Tibial nerve (tissue), 4 donors: ENCODE data around the gene EXOC2. TPM values are rescaled to one million over a fixed set of nuclear protein-coding genes. Genes with fewer than 3 reads are reported as not detected.
A peak's percentile ranks its signal among the peaks of the same experiment; 100 is the strongest.

Experiments used
- DNase-seq, 2 donors: peaks; one replicate each; pipeline ENCODE4 v3.0.0-alpha.2; 2019; ENCODE audit warnings: low spot score in 2 of 2
- H3K27ac ChIP-seq, 4 donors: fragments of 200-600 bp; sonication (generic) in 3 of 4; one replicate each; pipeline ENCODE4 v1.5.1; 2017 to 2019; ENCODE audit warnings: mild to moderate bottlenecking in 1 of 4
- H3K27me3 ChIP-seq, 2 donors: fragments of 200-600 bp; sonication (generic) in 1 of 2; one replicate each; pipeline versions ENCODE4 v1.5.1 to v1.6.0; 2017 to 2019
- H3K36me3 ChIP-seq, 3 donors: fragments of 200-600 bp; sonication (generic); one replicate each; pipeline ENCODE4 v1.5.1; 2018 to 2019
- H3K4me1 ChIP-seq, 4 donors: fragments of 200-600 bp; sonication (generic) in 3 of 4; one replicate each; pipeline ENCODE4 v1.5.1; 2017 to 2019
- H3K4me3 ChIP-seq, 4 donors: fragments of 200-600 bp; sonication (generic) in 3 of 4; one replicate each; pipeline ENCODE4 v1.5.1; 2017 to 2019; ENCODE audit warnings: mild to moderate bottlenecking in 1 of 4, moderate library complexity in 1 of 4
- H3K9me3 ChIP-seq, 4 donors: fragments of 200-600 bp; sonication (generic) in 3 of 4; one replicate each; pipeline ENCODE4 v1.5.1; 2017 to 2019
- EP300 ChIP-seq, 2 donors: sonication (generic); formaldehyde crosslinking; IDR thresholded peaks; one replicate each; pipeline ENCODE4 v1.6.1; 2017; ENCODE audit warnings: antibody characterized with exemption in 2 of 2, mild to moderate bottlenecking in 1 of 2
- POLR2A ChIP-seq, 2 donors: fragments of 450-650 bp; IDR thresholded peaks; one replicate each; pipeline ENCODE4 v1.6.1; 2017; ENCODE audit warnings: antibody characterized with exemption in 2 of 2, mild to moderate bottlenecking in 2 of 2, moderate library complexity in 2 of 2
- WGBS, 2 donors: methylation state at CpG; one replicate each; pipeline ENCODE4 v1.1.5; 2018; 5-methylcytosine and 5-hydroxymethylcytosine counted together
- total RNA-seq, 4 donors: library from RNA; depleted of rRNA; stranded (reverse); fragments of >200 nt; gene quantifications; one replicate each; pipeline ENCODE4 v1.1.0, GENCODE V29; 2016
- TF ChIP-seq, protein P1 (sequence below), 5 experiments: fragments of 200-600 bp in 3 of 5; fragments of 450-650 bp in 2 of 5; sonication (generic) in 3 of 5; IDR thresholded peaks; one replicate each; pipeline ENCODE4 v1.5.1; 2016 to 2019; ENCODE audit warnings: antibody characterized with exemption in 5 of 5, mild to moderate bottlenecking in 3 of 5, moderate library complexity in 2 of 5

EXOC2 gene
- 10 to 100 TPM; 20.8 to 30.0 (median 24.1) TPM for total RNA-seq

DNA sequence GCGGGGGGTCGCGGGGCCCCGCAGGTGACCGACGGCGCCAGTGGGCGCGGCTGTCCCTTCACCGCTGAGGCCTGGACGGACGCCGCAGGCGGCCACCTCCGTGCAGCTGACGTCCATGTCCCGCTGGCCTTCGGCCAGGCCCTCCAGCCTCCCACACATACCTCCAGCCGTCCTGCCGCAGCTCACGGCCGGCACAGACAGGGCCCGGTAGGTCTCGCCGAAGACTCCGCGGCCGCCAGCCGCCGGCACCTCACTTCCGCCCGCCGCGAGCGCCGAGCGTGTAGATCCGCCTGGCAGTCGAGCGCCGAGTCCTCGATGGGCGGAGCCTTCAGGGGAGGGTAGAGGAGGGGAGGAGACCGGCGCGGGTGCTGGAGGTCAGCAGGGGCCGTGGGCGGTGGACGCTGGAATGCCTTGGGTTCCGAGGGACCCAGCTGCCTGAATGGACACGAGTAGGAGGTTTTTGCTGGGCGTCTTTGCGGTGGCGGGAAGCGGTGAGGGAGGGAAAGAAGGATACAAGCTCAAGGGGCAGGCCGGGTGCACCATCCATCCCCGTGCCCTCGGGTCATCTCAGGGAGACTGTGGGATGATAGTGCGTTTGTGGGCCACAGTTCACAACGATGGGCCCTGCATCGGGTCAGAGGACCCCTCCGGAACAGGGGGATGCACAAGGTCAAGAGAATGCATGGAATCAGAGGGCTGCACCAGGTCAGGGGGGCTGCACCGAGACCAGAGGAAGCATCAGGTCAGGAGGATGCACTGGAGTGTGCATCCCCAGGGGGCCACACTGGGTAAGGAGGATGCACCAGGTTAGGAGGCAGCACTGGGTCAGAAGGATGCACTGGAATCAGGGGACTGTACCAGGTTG, at the start of gene EXOC2:
Gene EXOC2 (minus strand): TSS at position 282 of the 865 bp plus-strand sequence. CDS start 55,321 bp downstream, outside the sequence.
- Histone ChIP-seq H3K27me3 (no peaks in the 10 kb centered on the region), H3K4me3 (peak within 1 kb of the TSS; percentile 82 to 98 (median 92)), H3K4me1 (peaks cover 0 to 27% (median 11%) of the 10 kb centered on the region in 4 donors), H3K9me3 (no peaks in the 10 kb centered on the region), H3K36me3 (peaks cover 0 to 13% (median 0%) of the 10 kb centered on the region in 3 donors), H3K27ac (peak within 1 kb of the TSS; percentile 65 to 82 (median 78))
- peak; percentile 9 to 49 for TF ChIP-seq POLR2A (IDR thresholded peaks at IDR 0.05)
- TF ChIP-seq EP300 (IDR thresholded peaks at IDR 0.05) = peak; percentile 20 to 82
- TF ChIP-seq, protein P1, sequence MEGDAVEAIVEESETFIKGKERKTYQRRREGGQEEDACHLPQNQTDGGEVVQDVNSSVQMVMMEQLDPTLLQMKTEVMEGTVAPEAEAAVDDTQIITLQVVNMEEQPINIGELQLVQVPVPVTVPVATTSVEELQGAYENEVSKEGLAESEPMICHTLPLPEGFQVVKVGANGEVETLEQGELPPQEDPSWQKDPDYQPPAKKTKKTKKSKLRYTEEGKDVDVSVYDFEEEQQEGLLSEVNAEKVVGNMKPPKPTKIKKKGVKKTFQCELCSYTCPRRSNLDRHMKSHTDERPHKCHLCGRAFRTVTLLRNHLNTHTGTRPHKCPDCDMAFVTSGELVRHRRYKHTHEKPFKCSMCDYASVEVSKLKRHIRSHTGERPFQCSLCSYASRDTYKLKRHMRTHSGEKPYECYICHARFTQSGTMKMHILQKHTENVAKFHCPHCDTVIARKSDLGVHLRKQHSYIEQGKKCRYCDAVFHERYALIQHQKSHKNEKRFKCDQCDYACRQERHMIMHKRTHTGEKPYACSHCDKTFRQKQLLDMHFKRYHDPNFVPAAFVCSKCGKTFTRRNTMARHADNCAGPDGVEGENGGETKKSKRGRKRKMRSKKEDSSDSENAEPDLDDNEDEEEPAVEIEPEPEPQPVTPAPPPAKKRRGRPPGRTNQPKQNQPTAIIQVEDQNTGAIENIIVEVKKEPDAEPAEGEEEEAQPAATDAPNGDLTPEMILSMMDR (IDR thresholded peaks at IDR 0.05) = no peak
- WGBS, 2 donors = 1 to 2% methylated on average over 29 to 48 of the region's 63 CpGs
- peak; percentile 66 to 71 for DNase-seq

DNA sequence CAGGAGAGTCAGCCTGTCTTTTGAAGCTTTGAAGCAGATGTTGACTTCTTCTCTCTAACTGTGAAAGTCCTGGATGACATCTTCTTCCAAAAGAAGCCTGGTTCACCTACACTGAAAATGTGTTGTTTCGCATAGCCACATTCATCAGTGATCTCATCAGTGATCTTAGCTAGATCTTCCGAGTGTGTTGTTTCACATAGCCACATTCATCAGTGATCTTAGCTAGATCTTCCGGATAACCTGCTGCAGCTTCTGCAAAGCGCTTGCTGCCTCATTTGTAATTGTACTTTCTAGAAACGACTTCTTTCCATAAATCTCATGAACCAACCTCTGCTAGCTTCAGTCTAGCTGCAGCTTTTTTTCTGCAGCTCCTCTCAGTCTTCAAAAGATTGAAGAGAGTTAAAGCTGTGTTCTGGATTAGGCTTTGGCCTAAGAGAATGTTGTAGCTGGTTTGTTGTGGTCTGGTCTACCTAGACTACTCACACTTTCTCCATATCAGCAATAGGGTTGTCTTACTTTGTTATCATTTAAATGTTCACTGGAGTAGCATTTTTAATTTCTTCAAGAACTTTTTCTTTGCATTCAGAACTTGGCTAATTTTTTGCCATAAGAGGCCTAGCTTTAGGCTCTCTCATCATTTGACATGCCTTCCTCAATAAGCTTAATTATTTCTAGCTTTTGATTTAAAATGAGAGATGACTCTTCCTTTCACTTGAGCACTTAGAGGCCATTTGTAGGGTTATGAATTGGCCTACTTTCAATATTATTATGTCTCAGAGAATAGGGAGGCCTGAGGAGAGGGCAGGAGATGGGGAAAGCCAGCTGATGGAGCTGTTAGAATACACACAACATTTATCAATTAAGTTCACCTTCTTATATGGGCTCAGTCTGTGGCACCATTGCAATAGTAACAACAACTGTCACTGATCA, 48.7 kb upstream of the EXOC2 start:
- Histone ChIP-seq H3K36me3 (no peaks in the 10 kb centered on the region), H3K4me3 (no peak overlapping the region), H3K27me3 (no peaks in the 10 kb centered on the region), H3K4me1 (no peaks in the 10 kb centered on the region), H3K9me3 (no peaks in the 10 kb centered on the region), H3K27ac (no peak overlapping the region)
- TF ChIP-seq, protein P1 (IDR thresholded peaks at IDR 0.05) = no peak
- no peak for TF ChIP-seq EP300 (IDR thresholded peaks at IDR 0.05)
- TF ChIP-seq POLR2A (IDR thresholded peaks at IDR 0.05) = no peak
- WGBS, 2 donors = 90 to 93% methylated on average over 5 of the region's 5 CpGs
- no peak for DNase-seq

GRCh38 chr6:736657-737446, 43.9 kb upstream of the EXOC2 start:
- TF ChIP-seq EP300 (IDR thresholded peaks at IDR 0.05) (no peak), POLR2A (IDR thresholded peaks at IDR 0.05) (no peak)
- TF ChIP-seq, protein P1 (IDR thresholded peaks at IDR 0.05) = no peak
- Histone ChIP-seq H3K9me3 (no peaks in the 10 kb centered on the region), H3K4me1 (no peaks in the 10 kb centered on the region), H3K36me3 (no peaks in the 10 kb centered on the region), H3K27ac (no peak overlapping the region), H3K27me3 (no peaks in the 10 kb centered on the region), H3K4me3 (no peak overlapping the region)
- DNase-seq = no peak
- whole genome bisulfite sequencing, 2 donors = 87 to 88% methylated on average over 20 of the region's 20 CpGs

DNA sequence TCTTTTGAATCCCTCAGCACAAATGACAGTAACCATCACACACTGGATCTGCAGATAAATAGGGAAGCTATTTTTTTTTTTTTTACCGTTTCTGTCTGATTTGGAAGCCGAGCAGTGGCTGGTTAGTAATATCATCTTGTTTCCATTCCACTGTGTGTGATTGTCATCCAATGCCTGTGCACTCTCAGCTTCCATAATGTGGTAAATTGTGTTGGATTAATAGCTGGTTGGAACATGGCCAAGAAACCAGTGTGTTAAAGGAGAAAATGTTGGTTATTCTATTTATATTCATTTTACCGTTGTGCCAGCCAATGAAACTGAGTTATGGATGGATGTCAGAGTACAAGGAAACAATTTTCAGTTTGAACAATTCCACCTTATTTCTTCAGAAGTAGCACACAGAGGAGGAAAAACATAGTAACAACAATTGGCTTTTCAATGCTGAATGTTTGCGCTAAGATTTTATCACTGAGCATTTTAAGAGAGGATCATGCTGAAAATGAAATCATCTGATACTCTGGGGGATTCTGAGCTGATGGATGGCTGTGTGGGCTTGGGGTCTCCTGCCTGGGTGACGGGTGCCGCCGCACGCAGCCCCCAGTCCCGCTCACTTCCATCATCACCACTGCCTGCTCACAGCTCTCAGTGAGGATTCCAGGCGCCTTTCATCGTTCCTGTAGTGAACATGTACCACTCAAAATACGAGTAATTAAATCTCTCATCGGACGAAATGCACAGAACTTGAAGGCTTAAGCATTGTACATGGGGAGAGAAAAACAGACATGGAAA, 40.7 kb upstream of the EXOC2 start:
- Histone ChIP-seq H3K4me3 (no peak overlapping the region), H3K9me3 (no peaks in the 10 kb centered on the region), H3K36me3 (no peaks in the 10 kb centered on the region), H3K27ac (no peak overlapping the region), H3K27me3 (peaks cover 0 to 7% of the 10 kb centered on the region in 2 donors), H3K4me1 (no peaks in the 10 kb centered on the region)
- no peak for TF ChIP-seq EP300 (IDR thresholded peaks at IDR 0.05)
- TF ChIP-seq, protein P1 (IDR thresholded peaks at IDR 0.05) = no peak
- TF ChIP-seq POLR2A (IDR thresholded peaks at IDR 0.05) = no peak
- WGBS, 2 donors = 59 to 66% methylated on average over 14 of the region's 14 CpGs
- no peak for DNase-seq
